GM12801 (cell line): ENCODE results near the gene KCTD4.

Experiments
- TF ChIP-seq, protein P1 (sequence below): IDR thresholded peaks from one replicate; pipeline ENCODE4 v1.5.1; 2011; ENCODE audit warnings: control low read depth; ENCODE audit not compliant: insufficient read length; ENCODE audit errors: extremely low read depth

Gene KCTD4

GRCh38 chr13:45232591-45232990 is 31.7 kb upstream of the KCTD4 start:
- TF ChIP-seq, protein P1, sequence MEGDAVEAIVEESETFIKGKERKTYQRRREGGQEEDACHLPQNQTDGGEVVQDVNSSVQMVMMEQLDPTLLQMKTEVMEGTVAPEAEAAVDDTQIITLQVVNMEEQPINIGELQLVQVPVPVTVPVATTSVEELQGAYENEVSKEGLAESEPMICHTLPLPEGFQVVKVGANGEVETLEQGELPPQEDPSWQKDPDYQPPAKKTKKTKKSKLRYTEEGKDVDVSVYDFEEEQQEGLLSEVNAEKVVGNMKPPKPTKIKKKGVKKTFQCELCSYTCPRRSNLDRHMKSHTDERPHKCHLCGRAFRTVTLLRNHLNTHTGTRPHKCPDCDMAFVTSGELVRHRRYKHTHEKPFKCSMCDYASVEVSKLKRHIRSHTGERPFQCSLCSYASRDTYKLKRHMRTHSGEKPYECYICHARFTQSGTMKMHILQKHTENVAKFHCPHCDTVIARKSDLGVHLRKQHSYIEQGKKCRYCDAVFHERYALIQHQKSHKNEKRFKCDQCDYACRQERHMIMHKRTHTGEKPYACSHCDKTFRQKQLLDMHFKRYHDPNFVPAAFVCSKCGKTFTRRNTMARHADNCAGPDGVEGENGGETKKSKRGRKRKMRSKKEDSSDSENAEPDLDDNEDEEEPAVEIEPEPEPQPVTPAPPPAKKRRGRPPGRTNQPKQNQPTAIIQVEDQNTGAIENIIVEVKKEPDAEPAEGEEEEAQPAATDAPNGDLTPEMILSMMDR = no peak

- TF ChIP-seq, protein P1 = no peak
Observed at GRCh38 chr13:45231722-45232121, 30.9 kb upstream of the KCTD4 start.

DNA sequence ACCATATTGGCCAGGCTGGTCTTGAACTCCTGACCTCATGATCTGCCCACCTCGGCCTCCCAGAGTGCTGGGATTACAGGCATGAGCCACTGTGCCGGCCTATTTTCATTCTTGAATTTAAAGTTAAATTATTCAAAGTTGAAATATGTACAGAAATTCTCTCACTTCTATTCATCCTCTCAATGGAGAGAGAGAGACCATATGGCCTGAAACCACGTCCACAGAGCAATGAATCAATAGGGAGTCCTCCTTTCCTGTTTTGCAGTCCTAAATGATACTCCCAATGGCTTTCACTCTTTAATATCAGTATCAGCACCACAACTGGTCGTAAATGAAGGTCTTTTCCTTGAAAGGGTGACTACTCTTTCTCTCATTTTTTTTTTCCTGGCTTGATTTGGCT is 30.5 kb upstream of the KCTD4 start:
- TF ChIP-seq, protein P1 = no peak

DNA sequence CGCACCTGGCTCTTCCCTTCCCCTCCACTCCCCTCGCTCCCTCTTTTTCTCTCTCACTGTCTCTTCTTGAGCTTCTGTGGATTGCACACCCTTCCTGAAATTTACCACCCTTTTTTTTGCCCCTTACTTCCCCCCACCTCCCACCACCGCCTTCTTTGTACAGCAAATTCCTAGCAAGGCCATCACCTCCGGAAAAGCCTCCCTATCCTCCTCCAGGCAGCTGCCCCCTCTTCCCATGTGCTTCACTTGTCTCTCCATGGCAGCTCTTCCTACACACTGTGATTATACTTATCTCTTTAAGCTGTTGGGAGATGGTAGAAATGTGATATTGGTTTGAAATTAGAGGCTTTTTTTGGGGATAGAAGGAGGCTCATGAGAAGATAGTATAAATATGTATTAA is 28.3 kb upstream of the KCTD4 start:
- TF ChIP-seq, protein P1 = no peak

DNA sequence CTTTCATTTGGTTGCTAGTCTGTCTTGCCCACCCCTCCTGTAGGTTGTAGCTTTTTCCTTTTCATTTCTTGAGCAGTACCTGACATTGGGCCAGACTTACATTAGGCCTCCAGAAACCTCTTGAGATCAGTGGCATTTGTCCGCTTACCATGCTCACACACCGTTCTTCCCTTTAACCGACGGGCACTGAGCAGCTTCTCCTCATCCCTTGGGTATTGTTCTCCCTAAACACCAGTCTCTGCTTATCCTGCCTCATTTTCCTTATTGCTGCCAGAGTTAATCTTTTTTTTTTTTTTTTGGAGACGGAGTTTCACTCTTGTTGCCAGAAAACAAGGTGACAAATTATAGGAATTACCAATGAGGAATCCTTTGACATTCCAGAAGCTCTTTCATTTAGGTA is 27.2 kb upstream of the KCTD4 start:
- TF ChIP-seq, protein P1 = no peak

DNA sequence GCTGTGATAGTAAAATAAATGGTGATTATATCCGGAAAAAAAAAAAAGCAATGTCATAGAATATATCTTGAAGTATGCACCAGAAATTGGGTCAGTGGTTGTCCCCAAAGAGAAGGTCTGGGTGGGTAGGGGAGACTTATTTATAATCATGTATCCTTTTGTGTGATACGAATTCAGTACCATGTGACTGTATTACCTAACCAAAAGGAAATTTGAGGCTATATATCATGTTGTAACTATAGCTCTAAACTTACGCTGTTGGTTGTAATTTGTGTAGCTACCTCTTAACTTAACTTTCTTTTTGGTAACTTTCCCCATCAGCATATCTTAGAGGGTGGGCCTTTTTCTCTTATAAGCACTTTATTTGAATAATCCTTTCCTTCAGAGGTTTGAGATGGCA is 25.2 kb upstream of the KCTD4 start:
- TF ChIP-seq, protein P1 = no peak

DNA sequence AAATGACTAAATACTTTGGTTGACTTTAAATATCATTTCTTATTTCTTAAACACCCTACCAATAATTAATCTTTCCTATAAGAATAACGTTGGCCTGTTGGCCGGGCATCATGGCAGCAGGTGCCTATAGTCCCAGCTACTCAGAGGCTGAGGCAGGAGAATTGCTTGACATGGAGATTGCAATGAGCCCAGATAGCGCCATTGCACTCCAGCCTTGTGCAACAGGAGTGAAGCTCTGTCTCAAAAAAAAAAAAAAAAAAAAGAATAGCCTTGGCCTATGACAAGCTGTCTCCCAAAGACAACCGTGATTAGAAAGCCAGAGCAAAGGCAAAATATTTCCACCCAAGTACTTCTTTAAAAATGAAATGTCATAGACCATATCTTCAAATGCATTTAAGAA is 24.5 kb upstream of the KCTD4 start:
- TF ChIP-seq, protein P1 = no peak

GRCh38 chr13:45224176-45224575 is 23.3 kb upstream of the KCTD4 start:
- TF ChIP-seq, protein P1 = no peak
